Fibroblast of skin of right quadriceps (primary cell): Measurements from ENCODE around the gene DDX31.

Experiments
- DNase-seq: peaks from one replicate; pipeline ENCODE4 v3.0.0-alpha.2; 2013

DDX31 gene

GRCh38 chr9:132671620-132672412 lies 2.0 kb upstream of the DDX31 start:
- no peak for DNase-seq

- DNase-seq, result no peak
Observed at GRCh38 chr9:132670457-132671391, 941 bp upstream of the DDX31 start, which contains the start of gene GTF3C4. Gene GTF3C4, plus strand, starts transcription at chr9:132670464. Its CDS starts 135 bp downstream, at chr9:132670599.

- peak; percentile 67 for DNase-seq
Observed at GRCh38 chr9:132669319-132669697, 475 bp downstream of the DDX31 start.

- DNase-seq, result no peak
Observed at GRCh38 chr9:132663851-132664250, 5.9 kb downstream of the DDX31 start.

- DNase-seq, result no peak
Observed at GRCh38 chr9:132663117-132663516, 6.7 kb downstream of the DDX31 start.

GRCh38 chr9:132662152-132662945 lies 7.4 kb downstream of the DDX31 start:
- no peak for DNase-seq

- DNase-seq, result no peak
Observed at GRCh38 chr9:132656299-132656698, 13.5 kb downstream of the DDX31 start.

GRCh38 chr9:132651259-132651658 lies 18.5 kb downstream of the DDX31 start:
- peak; percentile 78 for DNase-seq

GRCh38 chr9:132648685-132649084 lies 21.1 kb downstream of the DDX31 start:
- no peak for DNase-seq

- no peak for DNase-seq
Observed at GRCh38 chr9:132648283-132648682, 21.5 kb downstream of the DDX31 start.

GRCh38 chr9:132647806-132648205 lies 22.0 kb downstream of the DDX31 start:
- peak; percentile 64 for DNase-seq

GRCh38 chr9:132647355-132647754 lies 22.4 kb downstream of the DDX31 start:
- DNase-seq, result peak; percentile 99

GRCh38 chr9:132646726-132647125 lies 23.1 kb downstream of the DDX31 start:
- DNase-seq, result no peak

- no peak for DNase-seq
Observed at GRCh38 chr9:132645711-132646110, 24.1 kb downstream of the DDX31 start.

GRCh38 chr9:132645306-132645705 lies 24.5 kb downstream of the DDX31 start:
- no peak for DNase-seq

- no peak for DNase-seq
Observed at GRCh38 chr9:132644251-132644650, 25.5 kb downstream of the DDX31 start.

GRCh38 chr9:132641216-132641615 lies 28.6 kb downstream of the DDX31 start:
- DNase-seq, result no peak

- DNase-seq, result no peak
Observed at GRCh38 chr9:132639322-132639721, 30.5 kb downstream of the DDX31 start.

GRCh38 chr9:132638240-132638639 lies 31.5 kb downstream of the DDX31 start:
- DNase-seq, result peak; percentile 61

- no peak for DNase-seq
Observed at GRCh38 chr9:132637801-132638200, 32.0 kb downstream of the DDX31 start.

GRCh38 chr9:132637351-132637750 lies 32.4 kb downstream of the DDX31 start:
- DNase-seq, result no peak

- DNase-seq, result no peak
Observed at GRCh38 chr9:132634327-132634726, 35.5 kb downstream of the DDX31 start.
